ENCODE measurements around the gene EFR3B.

The EFR3B gene

GRCh38 chr2:25043241-25043867 lies 1.5 kb downstream of the EFR3B start:
- Histone ChIP-seq H3K9me3 (no peaks in the 10 kb centered on the region), H3K27me3 (peaks cover 87% of the 10 kb centered on the region), H3K4me3 (ENCODE audit: low read depth in 1 of 2, low read length in 1 of 2) (no peak overlapping the region), H3K27ac (no peak overlapping the region), H3K4me1 (ENCODE audit: control insufficient read depth in 1 of 2, insufficient read depth in 1 of 2, low read depth in 1 of 2, low read length in 1 of 2) (peaks cover 17 to 20% of the 10 kb centered on the region in 2 experiments), H3K36me3 (no peaks in the 10 kb centered on the region)
- no peak for TF ChIP-seq CTCF (IDR thresholded peaks at IDR 0.05)

GRCh38 chr2:25044011-25044410 lies 2.1 kb downstream of the EFR3B start:
- TF ChIP-seq CTCF (IDR thresholded peaks at IDR 0.05), result no peak
- no peaks in the 10 kb centered on the region for H3K9me3 ChIP-seq
- no peak overlapping the region for H3K4me3 ChIP-seq (ENCODE audit: low read depth in 1 of 2, low read length in 1 of 2)
- peaks cover 17 to 20% of the 10 kb centered on the region in 2 experiments for H3K4me1 ChIP-seq (ENCODE audit: control insufficient read depth in 1 of 2, insufficient read depth in 1 of 2, low read depth in 1 of 2, low read length in 1 of 2)
- peaks cover 81% of the 10 kb centered on the region for H3K27me3 ChIP-seq
- no peak overlapping the region for H3K27ac ChIP-seq
- no peaks in the 10 kb centered on the region for H3K36me3 ChIP-seq

GRCh38 chr2:25044990-25045389 lies 3.1 kb downstream of the EFR3B start:
- Histone ChIP-seq H3K36me3 (no peaks in the 10 kb centered on the region), H3K4me3 (ENCODE audit: low read depth in 1 of 2, low read length in 1 of 2) (no peak overlapping the region), H3K27me3 (peaks cover 77% of the 10 kb centered on the region), H3K4me1 (ENCODE audit: control insufficient read depth in 1 of 2, insufficient read depth in 1 of 2, low read depth in 1 of 2, low read length in 1 of 2) (peaks cover 17 to 20% of the 10 kb centered on the region in 2 experiments), H3K9me3 (no peaks in the 10 kb centered on the region), H3K27ac (no peak overlapping the region)
- TF ChIP-seq CTCF (IDR thresholded peaks at IDR 0.05), result no peak

GRCh38 chr2:25049422-25049821 lies 7.5 kb downstream of the EFR3B start:
- H3K27ac ChIP-seq, result no peak overlapping the region
- H3K4me1 ChIP-seq (ENCODE audit: control insufficient read depth in 1 of 2, insufficient read depth in 1 of 2, low read depth in 1 of 2, low read length in 1 of 2), result no peaks in the 10 kb centered on the region
- H3K36me3 ChIP-seq, result no peaks in the 10 kb centered on the region
- no peak for TF ChIP-seq CTCF (IDR thresholded peaks at IDR 0.05)
- peaks cover 37% of the 10 kb centered on the region for H3K27me3 ChIP-seq
- H3K9me3 ChIP-seq, result no peaks in the 10 kb centered on the region
- no peak overlapping the region for H3K4me3 ChIP-seq (ENCODE audit: low read depth in 1 of 2, low read length in 1 of 2)

GRCh38 chr2:25050128-25050527 lies 8.3 kb downstream of the EFR3B start:
- Histone ChIP-seq H3K9me3 (no peaks in the 10 kb centered on the region), H3K4me3 (ENCODE audit: low read depth in 1 of 2, low read length in 1 of 2) (no peak overlapping the region), H3K27me3 (peaks cover 30% of the 10 kb centered on the region), H3K4me1 (ENCODE audit: control insufficient read depth in 1 of 2, insufficient read depth in 1 of 2, low read depth in 1 of 2, low read length in 1 of 2) (no peaks in the 10 kb centered on the region), H3K36me3 (no peaks in the 10 kb centered on the region), H3K27ac (no peak overlapping the region)
- no peak for TF ChIP-seq CTCF (IDR thresholded peaks at IDR 0.05)

Measured in neutrophil (primary cell).